Smooth muscle cell (in vitro differentiated cells): ENCODE measurements around the gene GSTA5. TPM values are rescaled to one million over a fixed set of nuclear protein-coding genes. Genes with fewer than 3 reads are reported as not detected.

ENCODE experiments used
- DNase-seq: peaks from one replicate; lab custom pipeline; 2025; ENCODE audit not compliant: unreplicated experiment; lab: John Stamatoyannopoulos, UW
- H2AFZ ChIP-seq: fragments of 200-600 bp; sonication (generic); 2 replicates; pipeline ENCODE4 v1.6.0; 2016; ENCODE audit warnings: antibody characterized with exemption, low read depth, mild to moderate bottlenecking
- H3F3A ChIP-seq: fragments of 200-600 bp; sonication (generic); 2 replicates; pipeline ENCODE4 v1.6.0; 2017; ENCODE audit warnings: antibody characterized with exemption, low read depth
- H3K27ac ChIP-seq: fragments of 200-600 bp; sonication (generic); 2 replicates; pipeline ENCODE4 v1.5.1; 2016; ENCODE audit warnings: low read depth, mild to moderate bottlenecking
- H3K27me3 ChIP-seq: fragments of 200-600 bp; sonication (generic); 2 replicates; pipeline ENCODE4 v1.6.1; 2016; ENCODE audit warnings: low read depth, mild to moderate bottlenecking
- H3K36me3 ChIP-seq: fragments of 200-600 bp; sonication (generic); 2 replicates; pipeline ENCODE4 v1.5.1; 2016; ENCODE audit warnings: low read depth
- H3K4me1 ChIP-seq: fragments of 200-600 bp; sonication (generic); 2 replicates; pipeline ENCODE4 v1.5.1; 2016; ENCODE audit warnings: low read depth
- H3K4me2 ChIP-seq: fragments of 200-600 bp; sonication (generic); 2 replicates; pipeline ENCODE4 v1.6.0; 2016; ENCODE audit warnings: mild to moderate bottlenecking
- H3K4me3 ChIP-seq: fragments of 200-600 bp; sonication (generic); 2 replicates; pipeline ENCODE4 v1.5.1; 2016; ENCODE audit warnings: mild to moderate bottlenecking
- H3K79me2 ChIP-seq: fragments of 200-600 bp; sonication (generic); 2 replicates; pipeline ENCODE4 v1.6.0; 2016; ENCODE audit warnings: low read depth, mild to moderate bottlenecking
- H3K9ac ChIP-seq: fragments of 200-600 bp; sonication (generic); 2 replicates; pipeline ENCODE4 v1.6.0; 2016; ENCODE audit warnings: low read depth
- H3K9me3 ChIP-seq: fragments of 200-600 bp; sonication (generic); replicated peaks from 2 replicates; pipeline ENCODE4 v1.5.1; 2016; ENCODE audit warnings: low read depth
- H4K20me1 ChIP-seq: fragments of 200-600 bp; sonication (generic); 2 replicates; pipeline ENCODE4 v1.6.0; 2016; ENCODE audit warnings: low read depth
- WGBS: methylation state at CpG from one replicate; pipeline ENCODE4 v1.1.7; 2016; ENCODE audit warnings: low lambda C conversion rate; 5-methylcytosine and 5-hydroxymethylcytosine counted together
- polyA plus RNA-seq: library from polyadenylated mRNA; unstranded; fragments of >200 nt; fragmentation: Nextera tagmentation; extraction: Ambion mirVana; gene quantifications from 2 replicates; pipeline ENCODE4 v1.2.1, GENCODE V29; 2016
- total RNA-seq: library from RNA; depleted of rRNA; stranded (reverse); fragments of >200 nt; gene quantifications from 2 replicates; pipeline ENCODE4 v1.2.3, GENCODE V29; 2014
- TF ChIP-seq, protein P1 (sequence below): fragments of 200-600 bp; sonication (generic); IDR thresholded peaks from 2 replicates; pipeline ENCODE4 v1.5.1; 2017; ENCODE audit warnings: borderline replicate concordance, mild to moderate bottlenecking, antibody characterized with exemption; ENCODE audit not compliant: insufficient read depth, poor library complexity, severe bottlenecking

The GSTA5 gene
- total RNA-seq (not detected in 2 replicates), polyA plus RNA-seq (not detected in 2 replicates)

DNA sequence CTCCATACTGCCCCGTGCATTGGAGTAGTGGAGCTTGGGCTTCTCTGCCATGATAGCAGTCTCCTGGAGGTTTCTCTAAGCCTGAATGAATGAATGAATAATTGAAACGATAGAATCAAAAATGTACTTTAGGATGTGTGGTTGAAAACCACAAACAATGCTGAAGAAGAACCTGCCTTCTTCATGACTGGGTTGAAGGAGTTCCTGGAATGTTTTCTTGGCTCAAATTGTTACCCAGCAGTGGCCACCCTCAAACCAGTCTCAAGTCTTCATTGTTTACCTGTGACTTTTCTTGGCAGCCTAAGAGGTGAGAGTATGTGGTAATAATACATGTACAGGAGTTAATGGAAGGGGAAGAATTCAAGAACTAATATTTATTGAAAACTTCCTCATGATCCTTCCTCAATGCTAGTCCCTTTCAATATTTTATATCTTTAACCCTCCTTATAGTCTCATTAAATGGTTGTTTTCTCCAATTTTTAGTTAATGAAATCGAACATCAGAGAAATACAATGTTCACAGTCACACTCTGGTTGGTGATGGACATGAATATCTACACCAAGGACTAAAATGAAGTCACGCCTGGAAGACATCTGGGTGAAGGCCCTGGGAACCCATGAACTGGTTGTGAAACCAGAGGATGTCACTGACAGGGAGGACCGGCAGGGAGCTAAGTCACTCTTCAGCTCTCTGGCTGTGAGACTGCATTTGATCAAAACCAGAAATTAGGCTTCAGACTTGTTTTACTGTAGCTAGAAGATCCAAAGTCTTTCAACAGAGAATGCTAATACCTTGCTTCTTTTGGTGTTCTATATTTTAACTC, at the start of gene GSTA5:
TSS of gene GSTA5 (minus strand) at position 51 of the 823 bp plus-strand sequence.
- WGBS = 77% methylated on average over 5 of the region's 5 CpGs
- no peaks in the 10 kb centered on the region for H3K36me3 ChIP-seq

DNA sequence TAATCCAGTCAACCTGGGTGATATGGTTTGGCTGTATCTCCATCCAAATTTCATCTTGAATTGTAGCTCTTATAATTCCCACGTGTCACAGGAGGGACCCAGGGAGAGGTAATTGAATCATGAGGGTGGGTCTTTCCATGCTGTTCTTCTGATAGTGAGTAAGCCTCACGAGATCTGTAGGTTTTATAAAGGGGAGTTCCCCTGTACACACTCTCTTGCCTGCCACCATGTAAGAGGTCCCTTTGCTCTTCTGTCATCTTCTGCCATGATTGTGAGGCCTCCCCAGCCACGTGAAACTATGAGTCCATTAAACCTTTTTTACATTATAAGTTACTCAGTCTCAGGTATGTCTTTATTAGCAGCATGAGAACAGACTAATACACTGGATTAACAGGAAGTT, 49.4 kb upstream of the GSTA5 start:
- Histone ChIP-seq H3K36me3 (no peaks in the 10 kb centered on the region), H3K4me3 (no peak overlapping the region), H3K9me3 (no peaks in the 10 kb centered on the region), H3K27me3 (no peaks in the 10 kb centered on the region), H4K20me1 (no peaks in the 10 kb centered on the region), H3K9ac (no peak overlapping the region), H2AFZ (no peak overlapping the region), H3K4me2 (no peak overlapping the region), H3K4me1 (no peaks in the 10 kb centered on the region), H3K27ac (no peak overlapping the region), H3K79me2 (no peaks in the 10 kb centered on the region), H3F3A (no peaks in the 10 kb centered on the region)
- DNase-seq = no peak
- TF ChIP-seq, protein P1, sequence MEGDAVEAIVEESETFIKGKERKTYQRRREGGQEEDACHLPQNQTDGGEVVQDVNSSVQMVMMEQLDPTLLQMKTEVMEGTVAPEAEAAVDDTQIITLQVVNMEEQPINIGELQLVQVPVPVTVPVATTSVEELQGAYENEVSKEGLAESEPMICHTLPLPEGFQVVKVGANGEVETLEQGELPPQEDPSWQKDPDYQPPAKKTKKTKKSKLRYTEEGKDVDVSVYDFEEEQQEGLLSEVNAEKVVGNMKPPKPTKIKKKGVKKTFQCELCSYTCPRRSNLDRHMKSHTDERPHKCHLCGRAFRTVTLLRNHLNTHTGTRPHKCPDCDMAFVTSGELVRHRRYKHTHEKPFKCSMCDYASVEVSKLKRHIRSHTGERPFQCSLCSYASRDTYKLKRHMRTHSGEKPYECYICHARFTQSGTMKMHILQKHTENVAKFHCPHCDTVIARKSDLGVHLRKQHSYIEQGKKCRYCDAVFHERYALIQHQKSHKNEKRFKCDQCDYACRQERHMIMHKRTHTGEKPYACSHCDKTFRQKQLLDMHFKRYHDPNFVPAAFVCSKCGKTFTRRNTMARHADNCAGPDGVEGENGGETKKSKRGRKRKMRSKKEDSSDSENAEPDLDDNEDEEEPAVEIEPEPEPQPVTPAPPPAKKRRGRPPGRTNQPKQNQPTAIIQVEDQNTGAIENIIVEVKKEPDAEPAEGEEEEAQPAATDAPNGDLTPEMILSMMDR = no peak
- WGBS = 89% methylated on average over 3 of the region's 3 CpGs

More for the DNA sequence above, at the start of gene GSTA5:
- no peak within 1 kb of the TSS for H2AFZ ChIP-seq
- TF ChIP-seq, protein P1 = no peak
- no peak within 1 kb of the TSS for H3K9ac ChIP-seq
- no peaks in the 10 kb centered on the region for H3K79me2 ChIP-seq
- no peaks in the 10 kb centered on the region for H3F3A ChIP-seq
- no peaks in the 10 kb centered on the region for H3K9me3 ChIP-seq
- no peaks in the 10 kb centered on the region for H3K4me1 ChIP-seq
- DNase-seq = no peak
- no peaks in the 10 kb centered on the region for H3K27me3 ChIP-seq
- H3K4me2 ChIP-seq = no peak within 1 kb of the TSS
- no peaks in the 10 kb centered on the region for H4K20me1 ChIP-seq
- H3K4me3 ChIP-seq = no peak within 1 kb of the TSS
- no peak within 1 kb of the TSS for H3K27ac ChIP-seq

DNA sequence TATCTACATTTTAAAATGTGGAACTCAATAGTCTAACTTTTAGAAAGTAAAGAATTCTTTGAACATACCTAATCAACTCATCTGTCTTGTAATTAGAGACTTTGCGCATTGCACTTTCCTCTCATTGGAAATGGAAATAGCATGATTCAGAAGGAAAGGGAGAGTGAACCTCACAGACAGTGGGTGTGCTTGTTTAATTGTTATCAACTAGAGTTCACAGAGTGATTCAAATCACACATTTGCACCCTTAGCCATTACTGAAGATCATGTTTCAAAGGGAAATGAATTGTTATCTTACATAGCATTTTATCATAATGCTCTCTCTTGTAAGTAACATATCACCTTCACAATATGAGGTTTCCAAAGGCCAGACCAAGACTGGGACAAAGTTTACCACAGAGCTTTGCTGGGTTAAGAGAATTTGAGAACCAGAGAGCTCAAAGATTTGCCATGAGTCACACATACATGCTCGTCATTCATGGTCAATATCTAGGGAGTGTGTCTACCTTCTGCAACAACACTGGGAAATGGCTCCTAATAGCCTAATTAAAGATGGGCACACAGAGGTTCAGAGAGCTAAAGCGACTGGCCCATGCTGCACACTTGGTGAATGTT, 47.4 kb upstream of the GSTA5 start:
- Histone ChIP-seq H2AFZ (no peak overlapping the region), H3K4me1 (no peaks in the 10 kb centered on the region), H3K4me2 (no peak overlapping the region), H3K36me3 (no peaks in the 10 kb centered on the region), H3F3A (no peaks in the 10 kb centered on the region), H3K4me3 (no peak overlapping the region), H3K9me3 (no peaks in the 10 kb centered on the region), H3K27ac (no peak overlapping the region), H4K20me1 (no peaks in the 10 kb centered on the region), H3K27me3 (no peaks in the 10 kb centered on the region), H3K79me2 (no peaks in the 10 kb centered on the region), H3K9ac (no peak overlapping the region)
- no peak for DNase-seq
- TF ChIP-seq, protein P1 = no peak
- 65% methylated on average over 3 of the region's 3 CpGs for WGBS
